HepG2 (cell line): ENCODE data around the gene PFKP. TPM values are rescaled to one million over a fixed set of nuclear protein-coding genes. Genes with fewer than 3 reads are reported as not detected.
A peak's percentile ranks its signal among the peaks of the same experiment; 100 is the strongest.

Source experiments
- ATAC-seq: fragments of 200-7000 bp; cut with Tn5 transposase; 3 replicates; pipeline ENCODE4 v1.9.1; 2020; ENCODE audit warnings: mild to moderate bottlenecking, moderate library complexity
- BruUV-seq: library from RNA; stranded (reverse); fragments of 400-500 nt; replicated peaks from 2 replicates; lab custom pipeline; 2021; lab: Mats Ljungman, UMichigan
- CTCF ChIA-PET: fragments of 300-600 bp; formaldehyde crosslinking; extraction: SDS; loops from one replicate; lab custom pipeline; 2021; ENCODE audit warnings: low total read pairs, inconsistent platforms, low intra/inter-chr PET ratio; lab: Yijun Ruan, JAX
- POLR2A ChIA-PET: fragments of 350-600 bp; sonication (Branson Sonifier 250); formaldehyde crosslinking; loops from one replicate; lab custom pipeline; 2020; ENCODE audit warnings: antibody characterized with exemption, inconsistent platforms; lab: Yijun Ruan, JAX
- DNase-seq: peaks from one replicate; pipeline ENCODE4 v3.0.0-alpha.2; 2015; ENCODE audit warnings: low spot score
- FAIRE-seq: peaks from 3 replicates; lab custom pipeline; 2011; peaks lifted over from hg19 to GRCh38; lab: Jason Lieb, UNC
- H2AFZ ChIP-seq: one replicate; pipeline ENCODE4 v1.6.1; 2011; ENCODE audit warnings: low read length, inconsistent platforms
- H3K27ac ChIP-seq: fragments of 300-600 bp; 3 replicates; pipeline ENCODE4 v1.8.0; 2011; ENCODE audit warnings: mixed run types, mild to moderate bottlenecking, mixed read lengths, low read length, inconsistent platforms; ENCODE audit not compliant: insufficient read depth; ENCODE audit errors: extremely low read length
- H3K27me3 ChIP-seq, 2 experiments: fragments of 200-600 bp in 1 of 2; 2 replicates in 1 of 2; 3 replicates in 1 of 2; pipeline versions ENCODE4 v1.6.0 to v1.8.0; 2011; ENCODE audit warnings: low read length in 2 of 2, mild to moderate bottlenecking in 2 of 2, moderate library complexity in 2 of 2, inconsistent platforms in 1 of 2; ENCODE audit not compliant: insufficient read depth in 2 of 2, control insufficient read depth in 1 of 2
- H3K36me3 ChIP-seq, 2 experiments: fragments of 200-600 bp in 1 of 2; replicated peaks in 1 of 2; 2 replicates in 1 of 2; 3 replicates in 1 of 2; pipeline versions ENCODE4 v1.5.1 to v1.8.0; 2011; ENCODE audit warnings: low read length in 2 of 2, inconsistent platforms in 1 of 2; ENCODE audit not compliant: insufficient read depth in 2 of 2, control insufficient read depth in 1 of 2
- H3K4me1 ChIP-seq: 2 replicates; pipeline ENCODE4 v1.5.1; 2012; ENCODE audit warnings: low read length, inconsistent platforms; ENCODE audit not compliant: insufficient read depth
- H3K4me2 ChIP-seq: 2 replicates; pipeline ENCODE4 v1.6.0; 2011; ENCODE audit warnings: low read depth, low read length, inconsistent platforms
- H3K4me3 ChIP-seq, 3 experiments: fragments of 200-600 bp in 1 of 3; sonication (generic), shearing (Covaris generic) in 1 of 3; replicated peaks in 1 of 3; 2 replicates each; pipeline ENCODE4 v1.5.1; 2011 to 2016; ENCODE audit warnings: low read length in 3 of 3, inconsistent platforms in 2 of 3, low read depth in 2 of 3, mild to moderate bottlenecking in 2 of 3, control low read depth in 1 of 3, mixed read lengths in 1 of 3; ENCODE audit not compliant: insufficient read depth in 1 of 3
- H3K79me2 ChIP-seq: one replicate; pipeline ENCODE4 v1.6.1; 2011; ENCODE audit warnings: low read length, inconsistent platforms; ENCODE audit not compliant: insufficient read depth
- H3K9ac ChIP-seq: 2 replicates; pipeline ENCODE4 v1.6.0; 2011; ENCODE audit warnings: mild to moderate bottlenecking, low read depth, low read length, inconsistent platforms; ENCODE audit not compliant: insufficient read depth
- H3K9me3 ChIP-seq: 2 replicates; pipeline ENCODE4 v1.5.1; 2012; ENCODE audit warnings: mild to moderate bottlenecking, low read length
- H4K20me1 ChIP-seq: 2 replicates; pipeline ENCODE4 v1.6.0; 2011; ENCODE audit warnings: inconsistent platforms, mild to moderate bottlenecking, low read length, moderate library complexity; ENCODE audit not compliant: insufficient read depth
- CHCHD3 ChIP-seq: sonication (generic); formaldehyde crosslinking; IDR thresholded peaks from 2 replicates; pipeline ENCODE4 v1.8.0; 2022; ENCODE audit warnings: mild to moderate bottlenecking, missing genetic modification reagents, moderate library complexity
- CSRNP1 ChIP-seq: sonication (generic); formaldehyde crosslinking; IDR thresholded peaks from 2 replicates; pipeline ENCODE4 v1.8.1; 2023; ENCODE audit warnings: mild to moderate bottlenecking, missing genetic modification reagents
- GLI4 ChIP-seq: sonication (generic); formaldehyde crosslinking; IDR thresholded peaks from 2 replicates; pipeline ENCODE4 v1.5.1; 2020; ENCODE audit warnings: missing genetic modification reagents, mild to moderate bottlenecking, moderate library complexity, borderline replicate concordance
- HDAC2 ChIP-seq: sonication (generic); formaldehyde crosslinking; IDR thresholded peaks from 2 replicates; pipeline ENCODE4 v1.4.0; 2020; ENCODE audit warnings: missing genetic modification reagents
- PTBP1 ChIP-seq: fragments of 200-400 bp; formaldehyde crosslinking; IDR thresholded peaks from 2 replicates; pipeline ENCODE4 v1.6.1; 2018; ENCODE audit warnings: low read length, low read depth; ENCODE audit not compliant: poor library complexity, severe bottlenecking
- RXRA ChIP-seq: sonication (generic); formaldehyde crosslinking; IDR thresholded peaks from 2 replicates; pipeline ENCODE4 v1.5.1; 2020; ENCODE audit warnings: missing genetic modification reagents
- ZNF24 ChIP-seq: fragments of 450-650 bp; IDR thresholded peaks from 2 replicates; pipeline ENCODE4 v1.6.1; 2017; ENCODE audit warnings: antibody characterized with exemption, mild to moderate bottlenecking
- ZNF572 ChIP-seq: sonication (generic); formaldehyde crosslinking; IDR thresholded peaks from 2 replicates; pipeline ENCODE4 v1.5.1; 2020; ENCODE audit warnings: mild to moderate bottlenecking, missing genetic modification reagents
- ZNF687 ChIP-seq: sonication (generic); formaldehyde crosslinking; IDR thresholded peaks from 2 replicates; pipeline ENCODE4 v1.5.1; 2020; ENCODE audit warnings: mild to moderate bottlenecking, missing genetic modification reagents, moderate library complexity
- ZSCAN22 ChIP-seq: sonication (generic); formaldehyde crosslinking; IDR thresholded peaks from 2 replicates; pipeline ENCODE4 v1.4.0; 2020; ENCODE audit warnings: mild to moderate bottlenecking, missing genetic modification reagents
- ZSCAN29 ChIP-seq: sonication (generic); formaldehyde crosslinking; conservative IDR thresholded peaks from 2 replicates; pipeline ENCODE4 v1.4.0; 2020; ENCODE audit warnings: mild to moderate bottlenecking, missing genetic modification reagents
- WGBS: methylation state at CpG from one replicate; pipeline ENCODE4 v1.1.6; 2017; ENCODE audit warnings: low lambda C conversion rate; 5-methylcytosine and 5-hydroxymethylcytosine counted together
- in situ Hi-C: cut with HindIII; loops from 2 replicates; pipeline ENCODE4 v1.10.0; 2017; ENCODE audit warnings: low pct_unique_long_range_greater_than_20kb; ENCODE audit not compliant: extremely low pct_ligation_motif_present
- intact Hi-C: fragments of 100-400 bp; cut with micrococcal nuclease; formaldehyde crosslinking; loops from one replicate; pipeline ENCODE4 v1.10.0; 2022; ENCODE audit not compliant: unreplicated experiment
- polyA plus RNA-seq, 8 experiments: library from polyadenylated mRNA; depleted of rRNA in 3 of 8; stranded (reverse) in 7 of 8; unstranded in 1 of 8; fragments of >200 nt; fragmentation: Illumina TruSeq in 4 of 8; extraction: Trizol in 4 of 8; gene quantifications; 2 replicates each; pipeline versions ENCODE4 v1.2.1 to v1.2.3, GENCODE V29; 2011 to 2016; ENCODE audit warnings: low read depth in 4 of 8, missing spikeins in 1 of 8, mixed read lengths in 1 of 8; ENCODE audit not compliant: insufficient read depth in 1 of 8
- total RNA-seq, 5 experiments: library from RNA; depleted of rRNA; stranded (reverse); fragments of >200 nt; fragmentation: Illumina TruSeq; extraction: Trizol; gene quantifications; 2 replicates each; pipeline ENCODE4 v1.2.3, GENCODE V29; 2016; ENCODE audit warnings: low read depth in 1 of 5

Gene PFKP
- total and polyA plus RNA-seq, 2 of the 13 experiments (the other 11 are each of a cell fraction or from before 2014, with no cell fraction given) = 0.80 to 2.4 TPM

- H3K4me3 ChIP-seq = no peak overlapping the region
- TF ChIP-seq CSRNP1 (no peak), ZNF24 (peak; percentile 89)
- DNase-seq (no peak), FAIRE-seq (no peak), ATAC-seq (no peak)
- no peak overlapping the region for H2AFZ ChIP-seq
- no peaks in the 10 kb centered on the region for H3K36me3 ChIP-seq
- H3K4me1 ChIP-seq = peaks cover 6% of the 10 kb centered on the region
- no peak overlapping the region for H3K9ac ChIP-seq
- H3K9me3 ChIP-seq = no peaks in the 10 kb centered on the region
- CTCF ChIA-PET = no interaction called here
- H3K79me2 ChIP-seq = no peaks in the 10 kb centered on the region
- intact Hi-C loops = no loop called here
- no peak overlapping the region for H3K4me2 ChIP-seq
- WGBS = 37% methylated on average over 6 of the region's 6 CpGs
- POLR2A ChIA-PET = no interaction called here
- H3K27ac ChIP-seq = no peak overlapping the region
- peaks cover 0 to 13% of the 10 kb centered on the region in 2 experiments; a peak in 2 of 5 replicates for H3K27me3 ChIP-seq
- no peaks in the 10 kb centered on the region for H4K20me1 ChIP-seq
- in situ Hi-C loops = no loop called here
- no TSS peak for BruUV-seq
Observed at GRCh38 chr10:3062502-3063186, 4.7 kb upstream of the PFKP start.

GRCh38 chr10:3064423-3064822 lies 2.9 kb upstream of the PFKP start:
- POLR2A ChIA-PET = no interaction called here
- Histone ChIP-seq H3K4me1 (no peaks in the 10 kb centered on the region), H3K9me3 (no peaks in the 10 kb centered on the region), H3K27ac (no peak overlapping the region), H4K20me1 (no peaks in the 10 kb centered on the region), H3K4me2 (no peak overlapping the region), H2AFZ (no peak overlapping the region), H3K27me3 (peaks cover 0 to 8% of the 10 kb centered on the region in 2 experiments; a peak in 2 of 5 replicates), H3K36me3 (no peaks in the 10 kb centered on the region), H3K4me3 (no peak overlapping the region), H3K9ac (no peak overlapping the region), H3K79me2 (no peaks in the 10 kb centered on the region)
- 23% methylated on average over 2 of the region's 2 CpGs for WGBS
- in situ Hi-C loops (no loop called here), intact Hi-C loops (no loop called here)
- no TSS peak for BruUV-seq
- DNase-seq (no peak), FAIRE-seq (no peak), ATAC-seq (no peak)
- CTCF ChIA-PET = no interaction called here
- TF ChIP-seq ZSCAN29 (CRISPR knock-in tag) (no peak), ZNF572 (CRISPR knock-in tag) (no peak), HDAC2 (CRISPR knock-in tag) (no peak), PTBP1 (no peak), RXRA (CRISPR knock-in tag) (no peak), CHCHD3 (CRISPR knock-in tag) (no peak), GLI4 (CRISPR knock-in tag) (no peak), ZSCAN22 (CRISPR knock-in tag) (no peak), ZNF687 (CRISPR knock-in tag) (no peak)
